Nucleus accumbens (tissue), 56 donors: ENCODE measurements around the gene NFYB.
"Not testable (repeated sequence)": the region's sequence is repeated elsewhere in the genome, so short reads cannot be mapped to it uniquely, and the experiment has no call there.

Source experiments
- DNase-seq, 56 donors: peaks; one replicate each; lab custom pipeline; 2025; lab: John Stamatoyannopoulos, UW

The NFYB gene

GRCh38 chr12:104122298-104122697, 15.7 kb downstream of the NFYB start:
- DNase-seq: no peak

- no peak for DNase-seq
Measured at GRCh38 chr12:104121001-104121400, 17.0 kb downstream of the NFYB start.

GRCh38 chr12:104115587-104115975, 22.4 kb downstream of the NFYB start:
- no peak for DNase-seq

- not testable (repeated sequence) for DNase-seq
Measured at GRCh38 chr12:104114834-104115586, 23.0 kb downstream of the NFYB start.

GRCh38 chr12:104109446-104110271, 28.4 kb downstream of the NFYB start:
- DNase-seq: no peak

- DNase-seq: peak in 54 of 56 donors; percentile 1 to 90 (median 56)
Measured at GRCh38 chr12:104108755-104109445, 29.1 kb downstream of the NFYB start.

GRCh38 chr12:104106965-104107364, 31.0 kb downstream of the NFYB start:
- DNase-seq: no peak

- DNase-seq: no peak
Measured at GRCh38 chr12:104105461-104105860, 32.5 kb downstream of the NFYB start.

- DNase-seq: no peak
Measured at GRCh38 chr12:104097954-104098353, 40.1 kb downstream of the NFYB start.

- no peak for DNase-seq
Measured at GRCh38 chr12:104095289-104095688, 42.7 kb downstream of the NFYB start.

GRCh38 chr12:104094284-104094683, 43.7 kb downstream of the NFYB start:
- no peak for DNase-seq

GRCh38 chr12:104091136-104091535, 46.9 kb downstream of the NFYB start:
- no peak for DNase-seq

- no peak for DNase-seq
Measured at GRCh38 chr12:104090685-104091084, 47.3 kb downstream of the NFYB start.

GRCh38 chr12:104083769-104084475, 54.1 kb downstream of the NFYB start:
- DNase-seq: no peak

GRCh38 chr12:104080764-104081163, 57.2 kb downstream of the NFYB start:
- no peak for DNase-seq

- no peak for DNase-seq
Measured at GRCh38 chr12:104079024-104079423, 59.0 kb downstream of the NFYB start.

GRCh38 chr12:104073699-104074098, 64.3 kb downstream of the NFYB start:
- no peak for DNase-seq

- no peak for DNase-seq
Measured at GRCh38 chr12:104072099-104072498, 65.9 kb downstream of the NFYB start.
